ENCODE data around the gene GCHFR. TPM values are rescaled to one million over a fixed set of nuclear protein-coding genes. Genes with fewer than 3 reads are reported as not detected.

The GCHFR gene
- total RNA-seq, 1 donor from 2014 or later = 12.6 TPM

- Mint-ChIP-seq H3K27ac (no peak overlapping the region), H3K9me3 (no peaks in the 10 kb centered on the region), H3K36me3 (no peaks in the 10 kb centered on the region), H3K4me3 (no peak overlapping the region), H3K4me1 (no peaks in the 10 kb centered on the region), H3K27me3 (ENCODE audit: low read depth) (no peaks in the 10 kb centered on the region)
- no peak for TF ChIP-seq CTCF (IDR thresholded peaks at IDR 0.05; ENCODE audit: unreplicated experiment)
- DNase-seq (ENCODE audit: low spot score in 2 of 2, unreplicated experiment in 2 of 2) = no peak
Measured at GRCh38 chr15:40722934-40723333, 40.9 kb upstream of the GCHFR start.

GRCh38 chr15:40723919-40724318, 39.9 kb upstream of the GCHFR start:
- no peaks in the 10 kb centered on the region for H3K4me1 Mint-ChIP-seq
- no peak overlapping the region for H3K27ac Mint-ChIP-seq
- no peaks in the 10 kb centered on the region for H3K27me3 Mint-ChIP-seq (ENCODE audit: low read depth)
- TF ChIP-seq CTCF (IDR thresholded peaks at IDR 0.05; ENCODE audit: unreplicated experiment) = no peak
- no peaks in the 10 kb centered on the region for H3K36me3 Mint-ChIP-seq
- no peaks in the 10 kb centered on the region for H3K9me3 Mint-ChIP-seq
- no peak for DNase-seq (ENCODE audit: low spot score in 2 of 2, unreplicated experiment in 2 of 2)
- no peak overlapping the region for H3K4me3 Mint-ChIP-seq

- DNase-seq (ENCODE audit: low spot score in 2 of 2, unreplicated experiment in 2 of 2) = no peak
- H3K36me3 Mint-ChIP-seq = peaks cover 19% of the 10 kb centered on the region
- no peaks in the 10 kb centered on the region for H3K27me3 Mint-ChIP-seq (ENCODE audit: low read depth)
- H3K4me1 Mint-ChIP-seq = no peaks in the 10 kb centered on the region
- no peaks in the 10 kb centered on the region for H3K9me3 Mint-ChIP-seq
- H3K4me3 Mint-ChIP-seq = no peak overlapping the region
- no peak for TF ChIP-seq CTCF (IDR thresholded peaks at IDR 0.05; ENCODE audit: unreplicated experiment)
- no peak overlapping the region for H3K27ac Mint-ChIP-seq
Measured at GRCh38 chr15:40731034-40731433, 32.8 kb upstream of the GCHFR start.

- no peaks in the 10 kb centered on the region for H3K4me1 Mint-ChIP-seq
- H3K27ac Mint-ChIP-seq = no peak overlapping the region
- peaks cover 5% of the 10 kb centered on the region for H3K36me3 Mint-ChIP-seq
- H3K4me3 Mint-ChIP-seq = no peak overlapping the region
- TF ChIP-seq CTCF (IDR thresholded peaks at IDR 0.05; ENCODE audit: unreplicated experiment) = no peak
- H3K9me3 Mint-ChIP-seq = no peaks in the 10 kb centered on the region
- no peaks in the 10 kb centered on the region for H3K27me3 Mint-ChIP-seq (ENCODE audit: low read depth)
- no peak for DNase-seq (ENCODE audit: low spot score in 2 of 2, unreplicated experiment in 2 of 2)
Measured at GRCh38 chr15:40736575-40736974, 27.3 kb upstream of the GCHFR start.

GRCh38 chr15:40737048-40737447, 26.8 kb upstream of the GCHFR start:
- DNase-seq (ENCODE audit: low spot score in 2 of 2, unreplicated experiment in 2 of 2) = no peak
- no peak for TF ChIP-seq CTCF (IDR thresholded peaks at IDR 0.05; ENCODE audit: unreplicated experiment)
- Mint-ChIP-seq H3K9me3 (no peaks in the 10 kb centered on the region), H3K4me3 (no peak overlapping the region), H3K27ac (no peak overlapping the region), H3K36me3 (peaks cover 5% of the 10 kb centered on the region), H3K27me3 (ENCODE audit: low read depth) (no peaks in the 10 kb centered on the region), H3K4me1 (no peaks in the 10 kb centered on the region)

- H3K36me3 Mint-ChIP-seq = peaks cover 7% of the 10 kb centered on the region
- H3K27ac Mint-ChIP-seq = no peak overlapping the region
- no peaks in the 10 kb centered on the region for H3K4me1 Mint-ChIP-seq
- H3K9me3 Mint-ChIP-seq = no peaks in the 10 kb centered on the region
- H3K4me3 Mint-ChIP-seq = no peak overlapping the region
- no peak for DNase-seq (ENCODE audit: low spot score in 2 of 2, unreplicated experiment in 2 of 2)
- TF ChIP-seq CTCF (IDR thresholded peaks at IDR 0.05; ENCODE audit: unreplicated experiment) = no peak
- no peaks in the 10 kb centered on the region for H3K27me3 Mint-ChIP-seq (ENCODE audit: low read depth)
Measured at GRCh38 chr15:40739047-40739446, 24.8 kb upstream of the GCHFR start.
